Ovary (tissue), 3 donors: Measurements from ENCODE around the gene FREM3.

Experiments used
- CTCF ChIP-seq, 3 donors: fragments of 450-650 bp in 2 of 3; fragments of 200-600 bp in 1 of 3; IDR thresholded peaks; one replicate each; pipeline versions ENCODE4 v1.5.1 to v1.8.0; 2016 to 2022; ENCODE audit warnings: antibody characterized with exemption in 3 of 3, mild to moderate bottlenecking in 1 of 3
- POLR2A ChIP-seq: fragments of 450-650 bp; IDR thresholded peaks from one replicate; pipeline ENCODE4 v1.6.1; 2017; ENCODE audit warnings: antibody characterized with exemption, mild to moderate bottlenecking, moderate library complexity
- donor health status: DM: no; HTN: no; CAD: no.

- TF ChIP-seq CTCF (IDR thresholded peaks at IDR 0.05), result no peak
- no peak for TF ChIP-seq POLR2A
These were observed 74.2 kb downstream of the FREM3 start for GRCh38 chr4:143626134-143626911.
